ENCODE results near the gene ADD1. TPM values are rescaled to one million over a fixed set of nuclear protein-coding genes. Genes with fewer than 3 reads are reported as not detected.
"Not testable (repeated sequence)": the region's sequence is repeated elsewhere in the genome, so short reads cannot be mapped to it uniquely, and the experiment has no call there.

ADD1 gene
- total RNA-seq, 2 experiments from 2014 or later, result 196 to 206 TPM

GRCh38 chr4:2940267-2941137 lies 96.9 kb downstream of the ADD1 start:
- H3K27me3 Mint-ChIP-seq, result no peaks in the 10 kb centered on the region
- peaks cover 49% of the 10 kb centered on the region for H3K4me1 Mint-ChIP-seq
- no peak for ATAC-seq
- CTCF ChIA-PET, result interaction anchor here (1.0 kb wide), 1 partner anchor 9 kb away, joined by 3 read pairs; no protein-coding TSS in a partner anchor
- DNase-seq, result peak; percentile 3
- H3K9me3 Mint-ChIP-seq (ENCODE audit: low read depth), result no peaks in the 10 kb centered on the region
- POLR2A ChIA-PET, result no interaction called here
- intact Hi-C loops (cut with DNase I, micrococcal nuclease), result no loop called here
- peaks cover 82% of the 10 kb centered on the region for H3K36me3 Mint-ChIP-seq (ENCODE audit: low read depth)
- no peak overlapping the region for H3K4me3 Mint-ChIP-seq
- H3K27ac Mint-ChIP-seq, result peak overlapping the region; percentile 67

GRCh38 chr4:2941138-2942036 lies 97.7 kb downstream of the ADD1 start:
- ChIA-PET CTCF (interaction anchor here (1.0 kb wide), 1 partner anchor 8 kb away, joined by 3 read pairs; no protein-coding TSS in a partner anchor), POLR2A (no interaction called here)
- ATAC-seq, result no peak
- intact Hi-C loops (cut with DNase I, micrococcal nuclease), result no loop called here
- H3K27ac Mint-ChIP-seq, result peak overlapping the region; percentile 67
- H3K36me3 Mint-ChIP-seq (ENCODE audit: low read depth), result peaks cover 78% of the 10 kb centered on the region
- peaks cover 40% of the 10 kb centered on the region for H3K4me1 Mint-ChIP-seq
- no peaks in the 10 kb centered on the region for H3K27me3 Mint-ChIP-seq
- H3K4me3 Mint-ChIP-seq, result no peak overlapping the region
- DNase-seq, result no peak
- no peaks in the 10 kb centered on the region for H3K9me3 Mint-ChIP-seq (ENCODE audit: low read depth)

DNA sequence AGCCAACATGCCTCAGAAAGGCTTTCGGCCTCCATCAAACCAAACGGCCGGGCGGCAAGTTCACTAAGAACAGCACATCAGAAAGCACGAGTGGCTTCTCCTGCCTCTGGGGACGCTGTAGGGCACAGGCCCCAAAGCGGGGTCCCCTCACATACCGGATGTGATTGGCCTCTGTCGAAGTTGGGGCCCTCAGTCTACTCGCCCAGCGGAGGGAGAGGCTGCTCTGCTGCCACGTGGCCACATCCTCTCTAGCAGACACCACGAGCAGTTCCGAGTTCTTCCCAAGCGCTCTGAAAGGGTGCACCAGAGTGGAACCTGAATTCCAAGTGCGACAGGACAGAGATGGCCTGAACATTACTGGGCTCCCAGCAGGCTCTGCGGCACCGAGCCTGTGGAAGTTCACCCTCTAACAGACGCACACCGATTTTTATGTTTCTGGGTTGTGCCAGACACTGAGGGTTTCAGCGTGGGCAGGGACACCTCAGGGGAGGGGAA lies 98.4 kb downstream of the ADD1 start:
- H3K4me1 Mint-ChIP-seq, result peaks cover 33% of the 10 kb centered on the region
- H3K36me3 Mint-ChIP-seq (ENCODE audit: low read depth), result peaks cover 77% of the 10 kb centered on the region
- no peaks in the 10 kb centered on the region for H3K27me3 Mint-ChIP-seq
- peak; percentile 3 for ATAC-seq
- POLR2A ChIA-PET, result no interaction called here
- no peak overlapping the region for H3K4me3 Mint-ChIP-seq
- intact Hi-C loops (cut with DNase I, micrococcal nuclease), result no loop called here
- peak; percentile 14 for DNase-seq
- CTCF ChIA-PET, result no interaction called here
- peak overlapping the region; percentile 12 for H3K27ac Mint-ChIP-seq
- no peaks in the 10 kb centered on the region for H3K9me3 Mint-ChIP-seq (ENCODE audit: low read depth)

GRCh38 chr4:2942532-2943363 lies 99.1 kb downstream of the ADD1 start:
- POLR2A ChIA-PET, result no interaction called here
- H3K36me3 Mint-ChIP-seq (ENCODE audit: low read depth), result peaks cover 77% of the 10 kb centered on the region
- ATAC-seq (peak; percentile 57), DNase-seq (peak; percentile 47)
- intact Hi-C loops (cut with DNase I, micrococcal nuclease), result no loop called here
- no peak overlapping the region for H3K4me3 Mint-ChIP-seq
- H3K27me3 Mint-ChIP-seq, result no peaks in the 10 kb centered on the region
- H3K27ac Mint-ChIP-seq, result peak overlapping the region; percentile 31
- H3K4me1 Mint-ChIP-seq, result peaks cover 27% of the 10 kb centered on the region
- no peaks in the 10 kb centered on the region for H3K9me3 Mint-ChIP-seq (ENCODE audit: low read depth)
- CTCF ChIA-PET, result interaction anchor here (0.9 kb wide), 1 partner anchor 12 kb away, joined by 3 read pairs; no protein-coding TSS in a partner anchor

DNA sequence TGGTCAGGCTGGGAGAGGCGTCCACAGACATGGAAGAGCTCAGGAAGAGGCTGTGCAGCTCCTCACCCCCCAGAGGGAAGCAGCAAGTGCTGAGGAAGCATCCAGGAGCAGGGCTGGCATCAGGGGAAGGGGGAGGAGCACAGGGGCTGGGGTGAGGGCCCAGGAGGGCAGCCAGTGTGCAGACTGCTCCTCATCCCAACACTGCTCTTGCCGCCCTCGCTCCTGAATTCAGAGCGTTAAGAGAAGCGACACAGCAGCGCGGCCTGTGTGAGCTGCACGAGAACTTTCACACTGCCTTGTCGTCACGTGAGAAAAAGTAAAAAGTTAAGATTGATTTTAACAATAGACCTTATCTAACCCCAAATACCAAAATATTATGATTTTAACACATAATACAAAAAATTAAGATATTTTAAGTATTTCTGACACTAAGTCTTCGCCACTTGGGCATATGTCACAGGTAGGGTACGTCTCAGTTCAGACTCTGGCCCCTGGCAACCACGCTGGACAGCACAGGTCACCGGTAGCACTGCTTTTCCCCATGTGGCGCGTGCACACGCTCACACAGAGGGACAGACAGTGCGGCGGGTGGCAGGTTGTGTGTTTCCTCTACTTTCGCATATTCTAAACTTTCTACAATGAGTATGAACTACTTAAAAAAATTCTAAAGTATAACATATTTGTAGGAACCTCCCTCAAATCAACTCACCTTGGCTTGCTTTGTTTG lies 99.9 kb downstream of the ADD1 start:
- DNase-seq (peak; percentile 4), ATAC-seq (no peak)
- Mint-ChIP-seq H3K27me3 (no peaks in the 10 kb centered on the region), H3K4me1 (peaks cover 24% of the 10 kb centered on the region), H3K4me3 (no peak overlapping the region), H3K36me3 (ENCODE audit: low read depth) (peaks cover 76% of the 10 kb centered on the region), H3K9me3 (ENCODE audit: low read depth) (no peaks in the 10 kb centered on the region), H3K27ac (peak overlapping the region; percentile 31)
- intact Hi-C loops (cut with DNase I, micrococcal nuclease), result no loop called here
- ChIA-PET CTCF (interaction anchor here (0.9 to 2.4 kb wide), 4 partner anchors 7 to 268 kb away, joined by 3 to 11 read pairs (median 4); no protein-coding TSS in a partner anchor), POLR2A (no interaction called here)

DNA sequence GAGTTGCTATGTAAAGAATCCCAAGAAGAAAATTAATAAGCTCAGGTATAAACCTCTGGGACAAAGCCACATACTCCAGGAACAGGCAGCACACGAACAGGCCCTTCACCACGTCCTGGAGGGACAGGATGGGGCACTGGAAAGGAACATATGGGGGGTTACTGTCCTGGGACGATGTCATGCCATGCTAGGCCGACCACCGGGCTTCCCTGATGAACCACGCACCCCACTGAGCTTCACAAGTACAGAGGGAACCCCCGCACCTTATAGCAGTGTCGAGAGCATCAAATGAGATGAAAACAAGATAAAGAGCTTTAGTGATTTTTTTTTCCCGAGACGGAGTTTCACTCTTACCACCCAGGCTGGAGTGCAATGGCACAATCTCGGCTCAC lies 100.4 kb downstream of the ADD1 start:
- POLR2A ChIA-PET, result interaction anchor here (0.6 to 0.7 kb wide), 2 partner anchors 8 to 9 kb away, joined by 3 read pairs; no protein-coding TSS in a partner anchor
- H3K27ac Mint-ChIP-seq, result no peak overlapping the region

GRCh38 chr4:2944586-2945526 lies 101.2 kb downstream of the ADD1 start:
- H3K27me3 Mint-ChIP-seq, result no peaks in the 10 kb centered on the region
- peaks cover 75% of the 10 kb centered on the region for H3K36me3 Mint-ChIP-seq (ENCODE audit: low read depth)
- intact Hi-C loops (cut with DNase I, micrococcal nuclease), result no loop called here
- peak overlapping the region; percentile 63 for H3K27ac Mint-ChIP-seq
- H3K9me3 Mint-ChIP-seq (ENCODE audit: low read depth), result no peaks in the 10 kb centered on the region
- DNase-seq (no peak), ATAC-seq (no peak)
- peak overlapping the region; percentile 8 for H3K4me3 Mint-ChIP-seq
- ChIA-PET POLR2A (interaction anchor here (0.6 to 0.7 kb wide), 2 partner anchors 9 kb away, joined by 3 read pairs; no protein-coding TSS in a partner anchor), CTCF (interaction anchor here (0.7 to 2.4 kb wide), 4 partner anchors 9 to 269 kb away, joined by 3 to 11 read pairs (median 6); no protein-coding TSS in a partner anchor)
- H3K4me1 Mint-ChIP-seq, result peaks cover 14% of the 10 kb centered on the region

More for the DNA sequence above, 100.4 kb downstream of the ADD1 start:
- intact Hi-C loops (cut with DNase I, micrococcal nuclease), result no loop called here
- CTCF ChIA-PET, result interaction anchor here (0.7 to 2.4 kb wide), 4 partner anchors 8 to 269 kb away, joined by 3 to 11 read pairs (median 6); no protein-coding TSS in a partner anchor
- Mint-ChIP-seq H3K4me1 (peaks cover 20% of the 10 kb centered on the region), H3K4me3 (no peak overlapping the region), H3K36me3 (ENCODE audit: low read depth) (peaks cover 76% of the 10 kb centered on the region), H3K9me3 (ENCODE audit: low read depth) (no peaks in the 10 kb centered on the region), H3K27me3 (no peaks in the 10 kb centered on the region)
- DNase-seq (no peak), ATAC-seq (no peak)

DNA sequence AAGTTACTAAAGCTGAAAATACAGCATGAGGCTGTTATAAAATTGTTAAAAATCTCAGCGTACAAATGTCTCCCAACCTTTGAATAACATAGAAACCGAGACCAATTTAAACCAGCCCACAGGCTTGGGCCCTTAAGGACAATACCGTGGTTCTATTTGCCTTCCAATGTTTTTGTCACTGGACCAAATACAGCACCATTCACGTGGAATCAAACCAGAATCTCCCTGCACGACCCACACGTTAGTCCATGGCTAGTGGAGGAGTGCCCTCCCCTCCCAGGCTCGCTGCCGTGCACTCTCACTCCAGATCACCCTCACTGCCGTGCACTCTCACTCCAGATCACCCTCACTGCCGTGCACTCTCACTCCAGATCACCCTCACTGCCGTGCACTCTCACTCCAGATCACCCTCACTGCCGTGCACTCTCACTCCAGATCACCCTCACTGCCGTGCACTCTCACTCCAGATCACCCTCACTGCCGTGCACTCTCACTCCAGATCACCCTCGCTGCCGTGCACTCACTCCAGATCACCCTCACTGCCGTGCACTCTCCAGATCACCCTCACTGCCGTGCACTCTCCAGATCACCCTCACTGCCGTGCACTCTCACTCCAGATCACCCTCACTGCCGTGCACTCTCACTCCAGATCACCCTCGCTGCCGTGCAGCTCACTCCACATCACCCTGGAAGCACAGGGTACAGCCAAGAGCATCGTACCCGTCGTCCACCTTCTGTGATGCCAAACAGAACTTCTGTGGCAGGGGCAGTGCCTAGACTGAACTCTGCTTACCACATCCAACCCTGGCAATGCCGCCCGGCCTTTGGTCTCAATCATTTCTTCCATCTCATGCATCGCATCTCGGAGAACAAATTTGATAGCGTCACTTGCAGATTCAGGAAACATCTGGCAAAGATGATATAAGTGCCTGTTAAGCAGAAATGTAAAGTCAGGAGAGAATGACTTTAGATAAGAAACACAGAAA lies 102.3 kb downstream of the ADD1 start:
- DNase-seq; H3K27ac Mint-ChIP-seq; ATAC-seq; H3K9me3 Mint-ChIP-seq (ENCODE audit: low read depth); H3K27me3 Mint-ChIP-seq; H3K4me3 Mint-ChIP-seq; intact Hi-C loops (cut with DNase I, micrococcal nuclease): not testable (repeated sequence)
- peaks cover 77% of the 10 kb centered on the region for H3K36me3 Mint-ChIP-seq (ENCODE audit: low read depth)
- ChIA-PET CTCF (interaction anchor here (1.2 to 2.4 kb wide), 3 partner anchors 8 to 17 kb away, joined by 3 to 11 read pairs (median 6); partner anchors contain the start of genes GRK4 and NOP14), POLR2A (interaction anchor here (1.4 kb wide), 1 partner anchor 9 kb away, joined by 9 read pairs; no protein-coding TSS in a partner anchor)
- peaks cover 12% of the 10 kb centered on the region for H3K4me1 Mint-ChIP-seq
